Neural cell (in vitro differentiated cells): Measurements from ENCODE around the gene ID4. TPM values are rescaled to one million over a fixed set of nuclear protein-coding genes. Genes with fewer than 3 reads are reported as not detected.
"Not testable (repeated sequence)": the region's sequence is repeated elsewhere in the genome, so short reads cannot be mapped to it uniquely, and the experiment has no call there.

ENCODE experiments used
- H2AFZ ChIP-seq: fragments of 200-600, 300-800 bp; sonication (generic), shearing (Covaris generic); 2 replicates; pipeline ENCODE4 v1.6.0; 2014; ENCODE audit warnings: low read depth, mild to moderate bottlenecking, antibody characterized with exemption, low read length, moderate library complexity
- H3F3A ChIP-seq: fragments of 200-600 bp; shearing (Covaris generic); 2 replicates; pipeline ENCODE4 v1.6.1; 2016; ENCODE audit warnings: mild to moderate bottlenecking, moderate library complexity, mixed read lengths, antibody characterized with exemption, low read length; ENCODE audit not compliant: insufficient read depth, poor library complexity, severe bottlenecking
- H3K27ac ChIP-seq: fragments of 200-600, 300-800 bp; sonication (generic), shearing (Covaris generic); 2 replicates; pipeline ENCODE4 v1.5.1; 2014; ENCODE audit warnings: mild to moderate bottlenecking, low read length, moderate library complexity
- H3K27me3 ChIP-seq: fragments of 300-800, 200-600 bp; sonication (generic), shearing (Covaris generic); 2 replicates; pipeline ENCODE4 v1.6.0; 2014; ENCODE audit warnings: mild to moderate bottlenecking, low read depth, low read length, moderate library complexity; ENCODE audit not compliant: insufficient read depth
- H3K36me3 ChIP-seq: fragments of 300-800, 200-600 bp; sonication (generic), shearing (Covaris generic); 2 replicates; pipeline ENCODE4 v1.5.1; 2014; ENCODE audit warnings: mild to moderate bottlenecking, antibody characterized with exemption, low read length, moderate library complexity; ENCODE audit not compliant: insufficient read depth
- H3K4me2 ChIP-seq: fragments of 300-800, 200-600 bp; sonication (generic), shearing (Covaris generic); 2 replicates; pipeline ENCODE4 v1.6.0; 2014; ENCODE audit warnings: mild to moderate bottlenecking, low read length
- H3K4me3 ChIP-seq: fragments of 300-800, 200-600 bp; sonication (generic), shearing (Covaris generic); 2 replicates; pipeline ENCODE4 v1.5.1; 2014; ENCODE audit warnings: mild to moderate bottlenecking, low read length, moderate library complexity
- H3K79me2 ChIP-seq: fragments of 200-600 bp; shearing (Covaris generic); replicated peaks from 2 replicates; pipeline ENCODE4 v1.6.0; 2014; ENCODE audit warnings: mild to moderate bottlenecking, low read length, moderate library complexity; ENCODE audit not compliant: insufficient read depth
- H3K9ac ChIP-seq: fragments of 300-800, 200-600 bp; sonication (generic), shearing (Covaris generic); 2 replicates; pipeline ENCODE4 v1.6.1; 2016; ENCODE audit warnings: mild to moderate bottlenecking, low read length, mixed read lengths
- H3K9me2 ChIP-seq: fragments of 200-600 bp; shearing (Covaris generic); 2 replicates; pipeline ENCODE4 v1.6.1; 2016; ENCODE audit warnings: mild to moderate bottlenecking, low read length, mixed read lengths; ENCODE audit not compliant: insufficient read depth
- H3K9me3 ChIP-seq: fragments of 200-600, 300-800 bp; sonication (generic), shearing (Covaris generic); 2 replicates; pipeline ENCODE4 v1.6.1; 2016; ENCODE audit warnings: mild to moderate bottlenecking, mixed run types, low read length, moderate library complexity, mixed read lengths
- H4K20me1 ChIP-seq: fragments of 200-600 bp; shearing (Covaris generic); 2 replicates; pipeline ENCODE4 v1.6.1; 2016; ENCODE audit warnings: mild to moderate bottlenecking, mixed run types; ENCODE audit not compliant: insufficient read depth
- EP300 ChIP-seq: fragments of 450-650 bp; conservative IDR thresholded peaks from 2 replicates; pipeline ENCODE4 v1.6.1; 2014; ENCODE audit warnings: antibody characterized with exemption, mild to moderate bottlenecking, moderate library complexity; ENCODE audit not compliant: poor library complexity, severe bottlenecking
- EZH2 ChIP-seq: fragments of 200-600, 300-800 bp; shearing (Covaris generic), sonication (generic); IDR thresholded peaks from 2 replicates; pipeline ENCODE4 v1.6.1; 2014; ENCODE audit warnings: antibody characterized with exemption, low read length, borderline replicate concordance, mild to moderate bottlenecking; ENCODE audit not compliant: insufficient read depth, poor library complexity, severe bottlenecking
- MXI1 ChIP-seq: fragments of 450-650 bp; conservative IDR thresholded peaks from 2 replicates; pipeline ENCODE4 v1.6.1; 2014; ENCODE audit warnings: antibody characterized with exemption, mild to moderate bottlenecking; ENCODE audit not compliant: poor library complexity, severe bottlenecking
- POLR2AphosphoS5 ChIP-seq: IDR thresholded peaks from 2 replicates; pipeline ENCODE4 v1.6.1; 2012
- RAD21 ChIP-seq: fragments of 450-650 bp; conservative IDR thresholded peaks from 2 replicates; pipeline ENCODE4 v1.6.1; 2014; ENCODE audit warnings: antibody characterized with exemption, mild to moderate bottlenecking, moderate library complexity
- SMC3 ChIP-seq: fragments of 450-650 bp; conservative IDR thresholded peaks from 2 replicates; pipeline ENCODE4 v1.6.1; 2014; ENCODE audit warnings: antibody characterized with exemption, mild to moderate bottlenecking, moderate library complexity; ENCODE audit not compliant: poor library complexity
- TAF1 ChIP-seq: IDR thresholded peaks from 2 replicates; pipeline ENCODE4 v1.6.1; 2012; ENCODE audit warnings: low read depth
- polyA plus RNA-seq: library from polyadenylated mRNA; depleted of rRNA; stranded (reverse); fragments of >200 nt; gene quantifications from 2 replicates; pipeline ENCODE4 v1.2.3, GENCODE V29; 2014
- TF ChIP-seq, protein P1 (sequence below): fragments of 450-650 bp; IDR thresholded peaks from 2 replicates; pipeline ENCODE4 v1.5.1; 2014; ENCODE audit warnings: antibody characterized with exemption, mild to moderate bottlenecking, moderate library complexity; ENCODE audit not compliant: poor library complexity, severe bottlenecking
- TF ChIP-seq, protein P2 (sequence below): IDR thresholded peaks from 2 replicates; pipeline ENCODE4 v1.6.1; 2012; ENCODE audit warnings: borderline replicate concordance

ID4 gene
- polyA plus RNA-seq, 1 donor from 2014 or later = 506 TPM

DNA sequence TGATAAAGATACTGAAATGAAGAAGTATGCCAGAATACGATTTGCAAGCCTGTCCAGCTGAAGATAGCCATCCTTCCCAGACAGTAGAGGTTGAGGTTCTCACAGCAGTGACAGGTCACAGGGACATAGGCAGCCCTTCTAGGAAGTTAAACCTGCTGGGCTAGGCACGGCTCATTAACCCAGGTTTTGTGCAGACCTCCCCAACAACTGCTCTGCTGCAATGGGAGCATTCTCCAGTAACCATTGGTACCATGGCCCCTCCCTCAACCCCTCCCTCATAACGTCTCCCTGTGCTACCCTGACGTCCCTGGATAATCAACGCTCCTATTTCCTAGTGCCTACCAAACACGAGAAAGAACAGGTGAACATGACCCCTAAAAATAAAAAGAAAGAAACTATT, 15.8 kb downstream of the ID4 start:
- Histone ChIP-seq H3K9me3 (no peaks in the 10 kb centered on the region), H3K79me2 (peaks cover 4% of the 10 kb centered on the region), H3K9me2 (no peaks in the 10 kb centered on the region), H3F3A (no peaks in the 10 kb centered on the region), H3K9ac (no peak overlapping the region), H3K4me2 (no peak overlapping the region), H2AFZ (no peak overlapping the region), H3K36me3 (no peaks in the 10 kb centered on the region), H3K27ac (no peak overlapping the region), H4K20me1 (no peaks in the 10 kb centered on the region), H3K4me3 (no peak overlapping the region), H3K27me3 (no peaks in the 10 kb centered on the region)
- no peak for TF ChIP-seq MXI1

DNA sequence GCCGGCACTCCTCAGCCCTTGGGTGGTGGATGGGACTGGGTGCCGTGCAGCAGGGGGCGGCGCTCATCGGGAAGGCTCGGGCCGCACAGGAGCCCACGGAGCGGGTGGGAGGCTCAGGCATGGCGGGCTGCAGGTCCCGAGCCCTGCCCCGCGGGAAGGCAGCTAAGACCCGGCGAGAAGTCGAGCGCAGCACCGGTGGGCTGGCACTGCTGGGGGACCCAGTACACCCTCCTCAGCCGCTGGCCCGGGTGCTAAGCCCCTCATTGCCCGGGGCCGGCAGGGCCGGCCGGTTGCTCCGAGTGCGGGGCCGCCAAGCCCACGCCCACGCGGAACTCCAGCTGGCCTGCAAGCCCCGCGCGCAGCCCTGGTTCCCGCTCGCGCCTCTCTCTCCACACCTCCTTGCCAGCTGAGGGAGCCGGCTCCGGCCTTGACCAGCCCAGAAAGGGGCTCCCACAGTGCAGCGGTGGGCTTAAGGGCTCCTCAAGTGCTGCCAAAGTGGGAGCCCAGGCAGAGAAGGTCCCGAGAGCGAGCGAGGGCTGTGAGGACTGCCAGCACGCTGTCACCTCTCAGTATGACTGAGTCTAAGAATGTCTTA, 17.3 kb downstream of the ID4 start:
- H3K79me2 ChIP-seq, H3K9ac ChIP-seq, H3K4me2 ChIP-seq, H3K4me3 ChIP-seq, H3K9me3 ChIP-seq, H4K20me1 ChIP-seq, H3F3A ChIP-seq, H3K36me3 ChIP-seq, H3K27ac ChIP-seq, H2AFZ ChIP-seq, H3K27me3 ChIP-seq, H3K9me2 ChIP-seq: not testable (repeated sequence)

DNA sequence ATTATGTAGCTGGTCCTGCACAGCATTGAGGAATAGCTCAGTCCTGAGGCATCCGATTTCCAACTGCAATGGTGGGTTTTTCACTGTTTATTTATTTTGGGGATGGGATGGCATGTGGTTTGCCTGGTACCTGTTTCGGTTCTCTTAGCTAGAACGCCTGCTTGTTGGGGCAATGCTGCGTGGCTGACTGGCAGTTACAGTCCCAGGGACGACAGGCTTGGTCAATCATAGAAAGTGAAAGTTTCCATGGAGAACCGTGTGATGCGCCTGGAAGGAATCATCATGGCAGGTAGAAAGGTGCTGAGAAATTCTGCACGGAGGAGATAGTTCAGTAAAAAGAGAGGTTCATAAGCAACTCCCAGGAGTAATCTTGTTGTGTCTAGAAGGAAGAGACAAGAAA, 18.4 kb downstream of the ID4 start:
- H3K36me3 ChIP-seq = no peaks in the 10 kb centered on the region
- no peak overlapping the region for H3K4me2 ChIP-seq
- H2AFZ ChIP-seq = no peak overlapping the region
- peak overlapping the region; percentile 23 for H3K27ac ChIP-seq
- H3K9ac ChIP-seq = no peak overlapping the region
- H4K20me1 ChIP-seq = no peaks in the 10 kb centered on the region
- H3K4me3 ChIP-seq = no peak overlapping the region
- TF ChIP-seq EZH2 = no peak
- H3F3A ChIP-seq = no peaks in the 10 kb centered on the region
- no peaks in the 10 kb centered on the region for H3K27me3 ChIP-seq
- H3K9me2 ChIP-seq = no peaks in the 10 kb centered on the region
- H3K79me2 ChIP-seq = no peaks in the 10 kb centered on the region
- no peaks in the 10 kb centered on the region for H3K9me3 ChIP-seq

DNA sequence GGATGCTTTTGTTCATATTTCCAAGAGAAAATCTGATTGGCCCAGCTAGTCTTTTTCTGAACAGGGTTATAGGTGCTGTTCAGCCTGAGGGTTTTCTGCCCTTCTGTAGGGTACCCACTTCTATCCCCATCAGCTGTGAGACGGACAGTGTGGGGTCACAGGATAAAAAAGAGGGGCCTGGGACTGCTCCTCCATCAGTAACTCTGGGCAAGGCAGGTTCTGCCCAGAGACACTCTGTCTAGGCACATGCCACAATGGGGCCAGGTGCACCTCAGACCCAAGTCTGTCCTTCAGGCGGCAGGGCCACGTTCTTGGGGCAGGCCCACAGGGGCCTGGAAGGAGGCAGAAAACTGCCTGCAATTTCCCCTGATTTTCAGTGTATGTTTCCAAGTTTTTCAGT, 20.0 kb downstream of the ID4 start:
- Histone ChIP-seq H3K4me2 (no peak overlapping the region), H3K9me2 (no peaks in the 10 kb centered on the region), H2AFZ (no peak overlapping the region), H3K9me3 (no peaks in the 10 kb centered on the region), H4K20me1 (no peaks in the 10 kb centered on the region), H3K79me2 (no peaks in the 10 kb centered on the region), H3K9ac (no peak overlapping the region), H3K27me3 (no peaks in the 10 kb centered on the region), H3F3A (no peaks in the 10 kb centered on the region), H3K27ac (no peak overlapping the region), H3K4me3 (no peak overlapping the region), H3K36me3 (no peaks in the 10 kb centered on the region)
- no peak for TF ChIP-seq RAD21
- TF ChIP-seq MXI1 = no peak
- TF ChIP-seq EZH2 = no peak
- TF ChIP-seq SMC3 = no peak
- TF ChIP-seq EP300 = no peak
- TF ChIP-seq, protein P1, sequence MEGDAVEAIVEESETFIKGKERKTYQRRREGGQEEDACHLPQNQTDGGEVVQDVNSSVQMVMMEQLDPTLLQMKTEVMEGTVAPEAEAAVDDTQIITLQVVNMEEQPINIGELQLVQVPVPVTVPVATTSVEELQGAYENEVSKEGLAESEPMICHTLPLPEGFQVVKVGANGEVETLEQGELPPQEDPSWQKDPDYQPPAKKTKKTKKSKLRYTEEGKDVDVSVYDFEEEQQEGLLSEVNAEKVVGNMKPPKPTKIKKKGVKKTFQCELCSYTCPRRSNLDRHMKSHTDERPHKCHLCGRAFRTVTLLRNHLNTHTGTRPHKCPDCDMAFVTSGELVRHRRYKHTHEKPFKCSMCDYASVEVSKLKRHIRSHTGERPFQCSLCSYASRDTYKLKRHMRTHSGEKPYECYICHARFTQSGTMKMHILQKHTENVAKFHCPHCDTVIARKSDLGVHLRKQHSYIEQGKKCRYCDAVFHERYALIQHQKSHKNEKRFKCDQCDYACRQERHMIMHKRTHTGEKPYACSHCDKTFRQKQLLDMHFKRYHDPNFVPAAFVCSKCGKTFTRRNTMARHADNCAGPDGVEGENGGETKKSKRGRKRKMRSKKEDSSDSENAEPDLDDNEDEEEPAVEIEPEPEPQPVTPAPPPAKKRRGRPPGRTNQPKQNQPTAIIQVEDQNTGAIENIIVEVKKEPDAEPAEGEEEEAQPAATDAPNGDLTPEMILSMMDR = no peak
- TF ChIP-seq POLR2AphosphoS5 = no peak
- no peak for TF ChIP-seq TAF1
- TF ChIP-seq, protein P2, sequence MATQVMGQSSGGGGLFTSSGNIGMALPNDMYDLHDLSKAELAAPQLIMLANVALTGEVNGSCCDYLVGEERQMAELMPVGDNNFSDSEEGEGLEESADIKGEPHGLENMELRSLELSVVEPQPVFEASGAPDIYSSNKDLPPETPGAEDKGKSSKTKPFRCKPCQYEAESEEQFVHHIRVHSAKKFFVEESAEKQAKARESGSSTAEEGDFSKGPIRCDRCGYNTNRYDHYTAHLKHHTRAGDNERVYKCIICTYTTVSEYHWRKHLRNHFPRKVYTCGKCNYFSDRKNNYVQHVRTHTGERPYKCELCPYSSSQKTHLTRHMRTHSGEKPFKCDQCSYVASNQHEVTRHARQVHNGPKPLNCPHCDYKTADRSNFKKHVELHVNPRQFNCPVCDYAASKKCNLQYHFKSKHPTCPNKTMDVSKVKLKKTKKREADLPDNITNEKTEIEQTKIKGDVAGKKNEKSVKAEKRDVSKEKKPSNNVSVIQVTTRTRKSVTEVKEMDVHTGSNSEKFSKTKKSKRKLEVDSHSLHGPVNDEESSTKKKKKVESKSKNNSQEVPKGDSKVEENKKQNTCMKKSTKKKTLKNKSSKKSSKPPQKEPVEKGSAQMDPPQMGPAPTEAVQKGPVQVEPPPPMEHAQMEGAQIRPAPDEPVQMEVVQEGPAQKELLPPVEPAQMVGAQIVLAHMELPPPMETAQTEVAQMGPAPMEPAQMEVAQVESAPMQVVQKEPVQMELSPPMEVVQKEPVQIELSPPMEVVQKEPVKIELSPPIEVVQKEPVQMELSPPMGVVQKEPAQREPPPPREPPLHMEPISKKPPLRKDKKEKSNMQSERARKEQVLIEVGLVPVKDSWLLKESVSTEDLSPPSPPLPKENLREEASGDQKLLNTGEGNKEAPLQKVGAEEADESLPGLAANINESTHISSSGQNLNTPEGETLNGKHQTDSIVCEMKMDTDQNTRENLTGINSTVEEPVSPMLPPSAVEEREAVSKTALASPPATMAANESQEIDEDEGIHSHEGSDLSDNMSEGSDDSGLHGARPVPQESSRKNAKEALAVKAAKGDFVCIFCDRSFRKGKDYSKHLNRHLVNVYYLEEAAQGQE = no peak
